A673 (cell line): ENCODE results near the gene THOC6. TPM values are rescaled to one million over a fixed set of nuclear protein-coding genes. Genes with fewer than 3 reads are reported as not detected.

Source experiments
- BruUV-seq: library from RNA; stranded (reverse); fragments of 400-500 nt; replicated peaks from 2 replicates; lab custom pipeline; 2021; lab: Mats Ljungman, UMichigan
- CTCF ChIA-PET: fragments of 300-600 bp; sonication (Branson Sonifier 250); formaldehyde crosslinking; loops from one replicate; lab custom pipeline; 2022; ENCODE audit warnings: antibody characterized with exemption; lab: Charles Lee
- POLR2A ChIA-PET: fragments of 300-600 bp; sonication (Branson Sonifier 250); formaldehyde crosslinking; loops from one replicate; lab custom pipeline; 2022; ENCODE audit warnings: antibody characterized with exemption; ENCODE audit not compliant: low non-redundant PET; lab: Charles Lee
- DNase-seq: peaks from one replicate; pipeline ENCODE4 v3.0.0-alpha.2; 2015; ENCODE audit warnings: low spot score
- H3K27ac ChIP-seq: fragments of 200-600 bp; sonication (generic); 2 replicates; pipeline ENCODE4 v1.5.1; 2016; ENCODE audit warnings: mixed run types, low read depth, mild to moderate bottlenecking, mixed read lengths, antibody characterized with exemption, low read length; ENCODE audit not compliant: poor library complexity, severe bottlenecking
- H3K27me3 ChIP-seq: fragments of 200-600 bp; sonication (generic); replicated peaks from 2 replicates; pipeline ENCODE4 v1.6.1; 2017; ENCODE audit warnings: mixed run types, low read depth, mild to moderate bottlenecking, mixed read lengths, antibody characterized with exemption, low read length; ENCODE audit not compliant: insufficient read depth, poor library complexity
- H3K36me3 ChIP-seq: fragments of 200-600 bp; sonication (generic); 2 replicates; pipeline ENCODE4 v1.6.1; 2016; ENCODE audit warnings: mixed run types, mild to moderate bottlenecking, mixed read lengths, antibody characterized with exemption, low read length; ENCODE audit not compliant: insufficient read depth, poor library complexity, severe bottlenecking
- H3K4me1 ChIP-seq: fragments of 200-600 bp; sonication (generic); 2 replicates; pipeline ENCODE4 v1.6.1; 2017; ENCODE audit warnings: mixed run types, mild to moderate bottlenecking, mixed read lengths, antibody characterized with exemption, low read length; ENCODE audit not compliant: insufficient read depth, poor library complexity, severe bottlenecking
- H3K4me3 ChIP-seq: fragments of 200-600 bp; sonication (generic); 2 replicates; pipeline ENCODE4 v1.5.1; 2016; ENCODE audit warnings: low read depth, mixed run types, mild to moderate bottlenecking, mixed read lengths, low read length; ENCODE audit not compliant: poor library complexity, severe bottlenecking
- H3K9me3 ChIP-seq: fragments of 200-600 bp; sonication (generic); 2 replicates; pipeline ENCODE4 v1.6.1; 2016; ENCODE audit warnings: mixed run types, low read depth, mild to moderate bottlenecking, mixed read lengths, antibody characterized with exemption, low read length; ENCODE audit not compliant: poor library complexity, severe bottlenecking
- EZH2 ChIP-seq: fragments of 200-600 bp; sonication (generic); IDR thresholded peaks from 2 replicates; pipeline ENCODE4 v1.6.1; 2017; ENCODE audit warnings: borderline replicate concordance, low read depth, mild to moderate bottlenecking, mixed read lengths, antibody characterized with exemption, low read length; ENCODE audit not compliant: poor library complexity, severe bottlenecking
- intact Hi-C: fragments of 100-400 bp; cut with micrococcal nuclease; formaldehyde crosslinking; loops from one replicate; pipeline ENCODE4 v1.10.0; 2022; ENCODE audit not compliant: unreplicated experiment
- total RNA-seq: library from RNA; stranded (reverse); gene quantifications from 2 replicates; pipeline ENCODE4 v1.2.3, GENCODE V29; 2021
- TF ChIP-seq, protein P1 (sequence below): fragments of 300-800, 200-600 bp; sonication (generic); conservative IDR thresholded peaks from 2 replicates; pipeline ENCODE4 v1.5.1; 2017; ENCODE audit warnings: low read depth, mild to moderate bottlenecking, antibody characterized with exemption, low read length, moderate library complexity, mixed read lengths

The THOC6 gene
- total RNA-seq, 1 experiment from 2014 or later, result 59.3 TPM

GRCh38 chr16:3007957-3008689 is 15.7 kb upstream of the THOC6 start:
- peaks cover 75% of the 10 kb centered on the region for H3K27me3 ChIP-seq
- POLR2A ChIA-PET, result no interaction called here
- H3K4me3 ChIP-seq, result no peak overlapping the region
- CTCF ChIA-PET, result interaction anchor here (0.6 kb wide), 1 partner anchor 152 kb away, joined by 3 read pairs; no protein-coding TSS in a partner anchor
- H3K27ac ChIP-seq, result no peak overlapping the region
- H3K4me1 ChIP-seq, result peaks cover 4% of the 10 kb centered on the region
- DNase-seq, result no peak
- no TSS peak for BruUV-seq
- no peak for TF ChIP-seq EZH2
- TF ChIP-seq, protein P1, sequence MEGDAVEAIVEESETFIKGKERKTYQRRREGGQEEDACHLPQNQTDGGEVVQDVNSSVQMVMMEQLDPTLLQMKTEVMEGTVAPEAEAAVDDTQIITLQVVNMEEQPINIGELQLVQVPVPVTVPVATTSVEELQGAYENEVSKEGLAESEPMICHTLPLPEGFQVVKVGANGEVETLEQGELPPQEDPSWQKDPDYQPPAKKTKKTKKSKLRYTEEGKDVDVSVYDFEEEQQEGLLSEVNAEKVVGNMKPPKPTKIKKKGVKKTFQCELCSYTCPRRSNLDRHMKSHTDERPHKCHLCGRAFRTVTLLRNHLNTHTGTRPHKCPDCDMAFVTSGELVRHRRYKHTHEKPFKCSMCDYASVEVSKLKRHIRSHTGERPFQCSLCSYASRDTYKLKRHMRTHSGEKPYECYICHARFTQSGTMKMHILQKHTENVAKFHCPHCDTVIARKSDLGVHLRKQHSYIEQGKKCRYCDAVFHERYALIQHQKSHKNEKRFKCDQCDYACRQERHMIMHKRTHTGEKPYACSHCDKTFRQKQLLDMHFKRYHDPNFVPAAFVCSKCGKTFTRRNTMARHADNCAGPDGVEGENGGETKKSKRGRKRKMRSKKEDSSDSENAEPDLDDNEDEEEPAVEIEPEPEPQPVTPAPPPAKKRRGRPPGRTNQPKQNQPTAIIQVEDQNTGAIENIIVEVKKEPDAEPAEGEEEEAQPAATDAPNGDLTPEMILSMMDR, result no peak
- no peaks in the 10 kb centered on the region for H3K9me3 ChIP-seq
- H3K36me3 ChIP-seq, result no peaks in the 10 kb centered on the region
- intact Hi-C loops, result no loop called here

GRCh38 chr16:3008690-3009037 is 15.2 kb upstream of the THOC6 start:
- DNase-seq, result no peak
- Histone ChIP-seq H3K4me3 (no peak overlapping the region), H3K27me3 (peaks cover 80% of the 10 kb centered on the region), H3K27ac (no peak overlapping the region), H3K4me1 (peaks cover 4% of the 10 kb centered on the region), H3K36me3 (no peaks in the 10 kb centered on the region), H3K9me3 (no peaks in the 10 kb centered on the region)
- no TSS peak for BruUV-seq
- TF ChIP-seq, protein P1, result no peak
- no peak for TF ChIP-seq EZH2
- intact Hi-C loops, result no loop called here
- ChIA-PET POLR2A (no interaction called here), CTCF (no interaction called here)

- peaks cover 87% of the 10 kb centered on the region for H3K27me3 ChIP-seq
- DNase-seq, result no peak
- H3K9me3 ChIP-seq, result no peaks in the 10 kb centered on the region
- no peak overlapping the region for H3K27ac ChIP-seq
- POLR2A ChIA-PET, result no interaction called here
- no peak overlapping the region for H3K4me3 ChIP-seq
- no peak for TF ChIP-seq EZH2
- TF ChIP-seq, protein P1, result no peak
- peaks cover 4% of the 10 kb centered on the region for H3K4me1 ChIP-seq
- BruUV-seq, result no TSS peak
- no peaks in the 10 kb centered on the region for H3K36me3 ChIP-seq
- CTCF ChIA-PET, result interaction anchor here (1.0 kb wide), 1 partner anchor 19 kb away, joined by 4 read pairs; no protein-coding TSS in a partner anchor
- intact Hi-C loops, result no loop called here
Observed at GRCh38 chr16:3009568-3010390, 14.1 kb upstream of the THOC6 start.
